ENCODE data around the gene MIGA2. TPM values are rescaled to one million over a fixed set of nuclear protein-coding genes. Genes with fewer than 3 reads are reported as not detected.

The MIGA2 gene
- total and polyA plus RNA-seq, 9 of the 15 experiments (the other 6 are each of a cell fraction or from before 2014, with no cell fraction given) = 0.15 to 54.1 (median 18.0) TPM

GRCh38 chr9:129102095-129102525 is 65.7 kb downstream of the MIGA2 start:
- ATAC-seq = peak; percentile 57
- Histone ChIP-seq H3K4me1 (replicated peaks in 1 of 2; ENCODE audit: control insufficient read depth in 2 of 2, insufficient read depth in 2 of 2, low read length in 2 of 2) (peaks cover 14 to 34% of the 10 kb centered on the region in 2 experiments), H3K4me3 (no peak overlapping the region), H2AFZ (ENCODE audit: low read depth, low read length) (no peak overlapping the region), H3K9me1 (ENCODE audit: control insufficient read depth, insufficient read depth, low read length) (peaks cover 3% of the 10 kb centered on the region), H3K36me3 (ENCODE audit: control insufficient read depth, insufficient read depth, low read length) (no peaks in the 10 kb centered on the region), H3K79me2 (ENCODE audit: control insufficient read depth, insufficient read depth, low read length) (no peaks in the 10 kb centered on the region), H3K27ac (ENCODE audit: extremely low read depth, low read depth, low read length) (no peak overlapping the region), H3K4me2 (ENCODE audit: insufficient read depth, low read length) (no peak overlapping the region), H3K27me3 (ENCODE audit: control insufficient read depth in 2 of 2, insufficient read depth in 2 of 2, low read length in 2 of 2) (no peaks in the 10 kb centered on the region), H3K9me3 (replicated peaks; ENCODE audit: control insufficient read depth, insufficient read depth, low read depth, low read length) (no peaks in the 10 kb centered on the region), H4K20me1 (replicated peaks; ENCODE audit: control insufficient read depth, insufficient read depth, low read length) (no peaks in the 10 kb centered on the region), H3K9ac (ENCODE audit: insufficient read depth in 1 of 2, low read depth in 2 of 2, low read length in 2 of 2) (peak overlapping the region in 1 of 2 experiments; percentile 72; a peak in 2 of 4 replicates)
- ChIA-PET CTCF (ENCODE audit: low intra/inter-chr PET ratio) (no interaction called here), POLR2A (interaction anchor here (0.6 to 1.4 kb wide), 2 partner anchors 8 to 21 kb away, joined by 3 read pairs; partner anchors contain the start of genes CRAT and DOLPP1)
- 27% methylated on average over 6 of the region's 13 CpGs for WGBS (ENCODE audit: insufficient coverage, low coverage, missing lambda C conversion rate)
- intact Hi-C loops (cut with micrococcal nuclease) (no loop called here), in situ Hi-C loops (cut with MboI) (no loop called here)
- TF ChIP-seq ZFP1 (CRISPR knock-in tag; IDR thresholded peaks at IDR 0.05) (no peak), ARID3B (CRISPR knock-in tag; IDR thresholded peaks at IDR 0.05; ENCODE audit: borderline replicate concordance) (no peak), MTA3 (IDR thresholded peaks at IDR 0.05; ENCODE audit: borderline replicate concordance) (0 out of 2 replicates have a peak, but pooled peaks have one; percentile 20), CBX2 (IDR thresholded peaks at IDR 0.05; ENCODE audit: insufficient read depth, low read length, poor library complexity, severe bottlenecking) (no peak), CEBPB (tag; IDR thresholded peaks at IDR 0.05) (no peak), SRSF9 (IDR thresholded peaks at IDR 0.05; ENCODE audit: borderline replicate concordance, low read depth, low read length) (no peak), YY1 (IDR thresholded peaks at IDR 0.05; ENCODE audit: borderline replicate concordance in 1 of 3, control insufficient read depth in 1 of 3, extremely low read depth in 1 of 3, insufficient read depth in 3 of 3, insufficient read length in 1 of 3, insufficient replicate concordance in 2 of 3, low read depth in 1 of 3, low read length in 2 of 3) (no peak), ZNF316 (IDR thresholded peaks at IDR 0.05) (peak; percentile 56; the same call in 1 of the 2 replicates), MAZ (CRISPR knock-in tag; conservative IDR thresholded peaks at IDR 0.05 in 1 of 2, IDR thresholded peaks at IDR 0.05 in 1 of 2) (0 out of 4 replicates have a peak, but pooled peaks of 1 of the 2 experiments have one; percentile 16), FOXM1 (IDR thresholded peaks at IDR 0.05; ENCODE audit: low read depth) (no peak), FOXM1 (CRISPR knock-in tag; IDR thresholded peaks at IDR 0.05; ENCODE audit: low read depth) (no peak), CBFA2T3 (IDR thresholded peaks at IDR 0.05) (peak; percentile 9; the same call in 1 of the 2 replicates), EGR1 (conservative IDR thresholded peaks at IDR 0.05) (peak; percentile 84), OTX1 (CRISPR knock-in tag; IDR thresholded peaks at IDR 0.05) (no peak), CTBP1 (IDR thresholded peaks at IDR 0.05; ENCODE audit: borderline replicate concordance) (peak; percentile 12; the same call in 1 of the 2 replicates), CREM (IDR thresholded peaks at IDR 0.05; ENCODE audit: low read depth) (no peak)
- DNase-seq (ENCODE audit: extremely low read depth in 1 of 4, low spot score in 3 of 4) = peak; percentile 35 to 81 (median 58)
- FAIRE-seq = peak; percentile 52
- no TSS peak for BruUV-seq (replicated peaks)
